HG03103 (cell line): Measurements from ENCODE around the gene DMPK.

Source experiments
- ATAC-seq: cut with Tn5 transposase; IDR thresholded peaks from one replicate; pipeline ENCODE4 v1.9.1; 2021; ENCODE audit warnings: low read depth; ENCODE audit not compliant: unreplicated experiment

Gene DMPK, protein sequence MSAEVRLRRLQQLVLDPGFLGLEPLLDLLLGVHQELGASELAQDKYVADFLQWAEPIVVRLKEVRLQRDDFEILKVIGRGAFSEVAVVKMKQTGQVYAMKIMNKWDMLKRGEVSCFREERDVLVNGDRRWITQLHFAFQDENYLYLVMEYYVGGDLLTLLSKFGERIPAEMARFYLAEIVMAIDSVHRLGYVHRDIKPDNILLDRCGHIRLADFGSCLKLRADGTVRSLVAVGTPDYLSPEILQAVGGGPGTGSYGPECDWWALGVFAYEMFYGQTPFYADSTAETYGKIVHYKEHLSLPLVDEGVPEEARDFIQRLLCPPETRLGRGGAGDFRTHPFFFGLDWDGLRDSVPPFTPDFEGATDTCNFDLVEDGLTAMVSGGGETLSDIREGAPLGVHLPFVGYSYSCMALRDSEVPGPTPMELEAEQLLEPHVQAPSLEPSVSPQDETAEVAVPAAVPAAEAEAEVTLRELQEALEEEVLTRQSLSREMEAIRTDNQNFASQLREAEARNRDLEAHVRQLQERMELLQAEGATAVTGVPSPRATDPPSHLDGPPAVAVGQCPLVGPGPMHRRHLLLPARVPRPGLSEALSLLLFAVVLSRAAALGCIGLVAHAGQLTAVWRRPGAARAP

DNA sequence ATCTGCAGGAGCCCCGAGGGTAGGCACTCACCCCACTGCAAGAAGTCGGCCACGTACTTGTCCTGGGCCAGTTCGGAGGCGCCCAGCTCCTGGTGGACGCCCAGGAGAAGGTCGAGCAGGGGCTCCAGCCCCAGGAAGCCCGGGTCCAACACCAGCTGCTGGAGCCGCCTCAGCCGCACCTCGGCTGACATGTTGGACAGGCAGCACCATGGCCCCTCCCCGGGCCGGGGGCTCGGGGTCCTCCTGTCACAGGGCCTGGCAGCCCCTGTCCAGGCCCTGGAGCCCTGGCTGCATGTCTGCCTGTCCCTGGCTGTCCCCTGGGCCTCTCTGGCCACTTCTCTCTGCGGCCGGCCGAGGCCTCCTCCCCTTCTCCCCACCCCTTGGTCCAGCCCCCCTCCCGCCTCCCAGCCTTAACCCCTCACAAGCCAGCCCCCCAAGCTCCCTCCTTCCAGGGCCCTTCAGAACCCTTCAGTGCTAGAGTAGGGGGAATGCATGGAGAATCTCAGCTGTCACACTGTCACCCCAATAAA lies at the start of gene DMPK:
TSS of gene DMPK (minus strand) at position 329 of the 530 bp plus-strand sequence. CDS start at position 191, 138 bp downstream.
- ATAC-seq, result no peak

DNA sequence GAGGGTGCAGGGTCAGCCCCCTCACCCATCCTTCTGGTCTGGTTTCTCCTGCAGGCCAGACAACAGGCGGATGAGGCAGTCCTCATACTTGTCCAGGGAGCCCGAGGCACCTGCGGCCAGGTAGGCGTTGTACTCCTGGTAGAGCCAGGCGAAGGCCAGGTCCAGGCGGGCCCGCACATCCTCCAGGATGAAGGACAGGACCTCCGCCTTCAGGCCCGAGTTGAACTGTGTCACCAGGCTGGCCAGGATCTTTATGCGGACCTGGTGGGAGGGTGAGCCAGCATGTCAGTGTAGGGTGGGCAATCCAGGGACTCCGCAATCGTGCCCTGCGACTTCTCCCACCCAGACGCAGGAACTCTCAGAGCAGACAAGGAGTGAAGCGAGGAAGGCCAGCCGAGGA lies 46.7 kb upstream of the DMPK start:
- ATAC-seq, result no peak

DNA sequence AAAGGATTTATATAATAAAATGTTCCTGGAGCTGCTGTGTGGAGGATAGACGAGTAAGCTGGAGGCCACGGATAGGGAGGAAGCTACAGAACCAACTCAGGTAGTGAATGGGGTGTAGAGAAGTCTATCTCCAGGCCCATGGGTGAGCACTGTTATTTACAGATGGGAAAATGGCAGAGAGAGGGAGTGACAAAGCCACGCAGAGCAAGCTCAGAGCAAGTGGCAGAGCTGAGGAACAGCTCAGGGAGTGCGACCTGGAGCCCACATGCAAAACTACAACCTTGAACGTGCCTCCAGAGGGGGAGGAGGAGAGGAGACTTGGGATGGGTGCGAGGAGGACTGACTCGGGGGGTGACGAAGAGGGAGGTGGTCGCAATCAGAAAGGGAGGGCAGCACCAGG lies 46.2 kb upstream of the DMPK start:
- no peak for ATAC-seq

DNA sequence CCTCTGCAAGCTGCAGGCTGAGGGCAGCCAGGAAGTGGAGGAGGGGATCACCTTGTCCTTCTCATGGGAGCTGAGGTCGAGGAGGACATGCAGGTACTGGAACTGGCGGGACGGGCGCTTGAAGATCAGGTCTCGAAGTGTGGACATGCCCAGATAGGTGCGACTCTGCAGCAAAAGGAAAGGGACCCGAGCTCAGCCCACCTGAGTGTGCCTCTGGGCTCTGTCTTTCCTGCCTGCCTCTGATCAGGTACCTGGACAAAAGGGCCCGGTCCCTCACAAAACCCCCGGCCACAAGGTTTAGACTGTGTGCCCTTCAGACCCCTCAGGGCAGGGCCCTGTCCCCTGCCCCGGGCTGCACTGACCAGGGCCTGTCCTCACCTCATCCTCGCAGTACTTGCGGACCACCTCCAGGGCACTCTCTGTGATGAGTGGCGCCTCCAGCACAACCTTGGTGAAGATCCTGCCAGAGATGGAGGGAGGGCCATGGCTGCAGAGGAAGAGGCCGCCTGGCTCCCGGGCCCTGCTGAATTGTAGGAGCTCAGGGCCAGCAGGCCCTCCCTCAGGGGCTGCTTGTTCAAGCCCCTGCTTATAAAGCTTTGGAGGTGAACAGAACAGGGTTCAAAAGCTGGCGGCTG lies 45.3 kb upstream of the DMPK start:
- no peak for ATAC-seq

DNA sequence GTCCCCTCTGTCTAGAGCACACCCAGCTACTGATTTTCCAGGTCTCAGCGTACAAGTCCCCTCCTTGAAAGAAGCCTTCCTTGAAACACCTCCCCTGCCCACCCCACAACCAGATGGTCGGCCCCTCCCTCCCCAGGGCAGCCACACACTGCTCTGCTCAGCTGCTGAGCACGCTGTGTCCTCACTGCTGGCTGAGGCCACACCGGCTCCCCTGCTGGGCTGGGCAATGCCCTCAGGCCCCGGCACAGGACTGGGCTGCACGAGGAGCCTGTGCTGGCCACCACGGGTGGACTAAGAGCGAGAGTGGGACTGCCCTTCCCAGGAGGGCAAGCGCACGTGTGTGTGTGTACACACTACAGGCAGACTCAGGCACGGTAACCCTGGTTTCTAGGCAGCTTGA lies 44.6 kb upstream of the DMPK start:
- ATAC-seq, result no peak

DNA sequence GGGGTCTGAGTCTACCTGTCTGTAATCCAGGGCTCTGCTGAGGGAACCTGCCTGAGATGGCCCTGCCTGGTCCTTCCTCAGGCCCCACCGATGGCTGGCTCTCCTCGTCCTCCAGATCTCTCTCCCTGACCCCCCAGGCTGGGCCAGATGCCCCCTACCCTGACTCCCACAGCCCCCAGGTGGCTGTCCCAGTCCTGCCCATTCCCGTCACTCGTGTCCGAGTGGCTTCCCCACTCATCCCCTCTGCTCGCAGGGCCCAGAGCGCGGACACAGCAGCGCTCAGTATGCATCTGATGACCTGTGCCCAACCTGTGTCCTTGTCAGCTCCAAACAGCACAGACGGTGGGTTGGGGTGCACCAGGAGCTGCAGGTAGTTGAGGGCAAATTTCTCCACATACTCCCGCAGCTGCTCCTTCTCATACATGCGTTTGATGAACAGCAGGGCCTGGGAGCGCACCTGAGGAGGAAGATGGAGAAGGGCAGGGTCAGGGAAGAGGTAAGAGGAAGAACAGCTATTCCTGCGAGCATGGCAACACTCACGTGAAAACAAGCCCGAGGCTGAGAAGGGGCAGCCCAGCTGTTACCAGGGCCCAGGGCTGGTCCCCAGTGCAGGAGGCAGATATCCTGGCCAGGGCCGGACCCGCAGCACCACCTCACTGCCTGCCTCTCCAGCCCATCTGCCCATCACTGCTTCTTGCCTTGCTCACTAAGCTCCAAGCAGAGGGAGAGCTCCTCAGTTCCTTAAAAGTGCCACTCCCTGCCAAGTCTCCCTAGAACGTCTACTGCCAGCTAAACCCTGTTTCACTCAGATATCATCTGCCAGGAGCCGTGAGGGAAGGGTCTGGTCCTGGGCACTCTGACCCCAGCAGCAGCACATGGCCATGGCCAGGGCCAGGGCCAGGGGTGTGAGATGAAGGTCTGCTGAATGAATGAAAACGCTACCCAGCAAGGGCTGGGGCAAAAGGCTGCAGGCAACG lies 43.9 kb upstream of the DMPK start:
- no peak for ATAC-seq

DNA sequence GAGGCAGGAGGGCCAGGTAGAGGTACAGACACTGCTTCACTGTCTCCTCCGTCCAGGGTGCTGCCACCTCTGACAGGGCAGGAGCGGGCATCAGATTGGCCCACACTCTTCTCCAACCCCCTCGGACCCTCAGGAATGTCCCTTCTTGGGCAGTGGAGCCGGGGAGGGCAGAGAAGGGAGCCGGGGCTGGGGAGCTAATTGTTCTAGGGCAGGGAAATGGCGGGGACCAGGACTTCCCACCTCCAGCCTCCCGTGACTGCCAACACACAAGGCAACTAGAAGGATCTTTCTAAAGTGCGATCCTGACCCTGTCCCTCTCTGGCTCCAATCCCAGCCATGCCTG lies 42.9 kb upstream of the DMPK start:
- no peak for ATAC-seq

DNA sequence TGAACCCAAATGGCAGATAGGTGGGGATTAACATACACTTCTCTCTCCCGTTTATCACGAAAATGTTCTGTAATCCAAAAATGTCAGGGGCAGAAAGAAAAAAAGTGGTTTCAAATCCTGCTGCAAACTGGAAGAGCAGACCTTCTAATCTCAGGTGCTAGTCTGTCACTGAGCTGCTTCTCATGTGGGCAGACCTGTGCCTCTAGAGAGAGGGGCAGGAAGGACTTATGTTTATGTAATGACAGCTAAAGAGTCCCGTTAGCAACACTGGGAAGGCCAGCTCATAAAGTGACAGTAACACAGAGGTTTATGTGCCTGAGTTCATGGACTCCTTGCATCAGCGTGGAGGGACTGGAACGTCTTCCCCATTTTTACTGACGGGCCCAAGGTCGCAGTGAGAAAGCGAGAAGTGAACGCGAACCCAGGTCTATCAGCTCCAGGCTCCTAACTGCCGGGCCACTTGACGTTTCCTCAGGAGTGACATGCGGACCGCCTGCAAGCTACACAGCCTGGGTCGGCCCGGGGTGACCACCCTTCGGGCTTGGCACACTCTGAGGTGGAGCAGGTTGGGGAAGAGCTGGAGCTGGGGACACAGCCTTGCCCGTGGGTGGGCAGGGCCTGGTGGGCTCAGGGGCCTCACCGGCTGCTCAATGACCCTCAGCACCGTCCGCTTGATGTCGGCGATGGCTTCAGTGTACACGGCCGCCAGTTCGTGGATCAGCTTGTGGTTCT lies 42.4 kb upstream of the DMPK start:
- ATAC-seq, result no peak

DNA sequence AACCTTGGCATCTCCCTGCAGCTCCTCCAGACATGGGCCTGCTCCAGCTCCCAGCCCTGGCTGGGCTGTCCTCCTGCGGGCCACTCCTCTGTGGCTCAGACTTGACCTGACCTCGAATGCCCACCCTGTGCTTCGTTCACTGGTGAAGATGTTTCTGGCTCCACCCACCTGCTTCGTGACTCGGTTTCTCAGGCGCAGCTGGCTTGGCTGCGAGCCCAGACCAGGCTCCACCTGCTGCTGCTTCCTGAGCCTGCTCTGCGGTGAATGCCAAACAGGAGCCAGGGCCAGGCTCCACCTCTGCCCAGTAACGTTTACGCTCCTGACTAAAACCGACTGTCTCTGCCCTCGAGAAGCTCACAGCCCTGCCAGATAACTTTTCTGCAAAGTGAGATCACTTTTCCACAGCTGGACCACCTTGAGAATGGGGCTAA lies 41.8 kb upstream of the DMPK start:
- no peak for ATAC-seq

DNA sequence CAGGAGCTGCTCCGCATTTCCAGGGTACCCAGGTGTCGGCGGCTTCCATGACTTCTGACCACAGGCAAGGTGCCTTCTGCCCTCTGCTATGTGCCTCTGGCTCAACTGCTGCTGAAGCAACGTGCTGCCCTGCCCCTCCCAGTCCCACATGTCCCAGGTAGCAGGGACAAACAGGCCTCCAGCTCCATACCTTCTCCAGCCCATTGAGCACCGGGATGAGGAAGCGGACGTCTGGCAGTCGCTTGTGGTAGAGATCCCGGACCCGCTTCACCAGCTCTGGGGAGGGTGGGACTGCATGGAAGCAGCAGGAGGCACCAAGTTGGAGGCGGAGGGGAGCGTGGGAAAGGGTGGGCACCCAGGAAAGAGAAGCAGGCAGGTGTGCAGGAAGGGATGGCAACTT lies 40.9 kb upstream of the DMPK start:
- no peak for ATAC-seq

DNA sequence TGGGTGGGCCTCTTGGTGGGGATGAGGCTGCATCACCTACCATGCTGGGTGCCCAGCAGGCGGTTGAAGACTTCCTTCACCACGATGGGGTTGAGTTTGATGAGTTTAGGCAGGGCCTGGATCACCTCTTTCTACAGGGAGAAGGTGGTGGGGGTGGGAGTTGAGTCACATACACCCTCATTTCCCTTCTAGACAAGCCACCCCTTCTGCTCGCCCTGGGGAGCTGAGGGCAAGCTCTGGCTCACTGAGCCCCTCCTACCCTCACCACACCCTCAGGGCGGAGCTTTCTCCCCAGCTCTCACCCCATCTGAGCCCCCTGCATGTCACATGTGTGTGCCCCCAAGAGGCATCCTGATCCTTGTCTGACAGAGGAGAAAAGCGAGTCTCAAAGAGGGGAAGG lies 40.4 kb upstream of the DMPK start:
- no peak for ATAC-seq

DNA sequence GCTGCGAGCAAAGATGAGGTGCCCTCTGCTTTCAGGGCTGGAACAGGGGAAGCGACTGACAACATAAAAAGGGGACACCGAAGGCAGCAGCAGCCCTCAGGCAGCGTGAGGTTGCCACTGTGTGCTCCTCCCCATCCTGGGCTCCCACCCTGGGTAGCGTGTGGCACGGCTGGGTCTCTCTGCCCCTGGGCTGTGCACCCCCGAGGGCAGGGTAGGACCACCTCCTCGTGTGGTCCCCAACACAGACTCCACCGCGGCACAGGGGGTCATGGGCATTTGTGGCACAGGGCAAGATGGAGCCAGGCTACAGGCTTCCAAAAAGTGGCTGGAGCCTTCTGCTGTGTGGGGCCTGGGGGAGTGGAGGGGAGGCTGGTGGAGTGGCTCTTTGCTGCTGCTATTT lies 39.3 kb upstream of the DMPK start:
- ATAC-seq, result no peak

DNA sequence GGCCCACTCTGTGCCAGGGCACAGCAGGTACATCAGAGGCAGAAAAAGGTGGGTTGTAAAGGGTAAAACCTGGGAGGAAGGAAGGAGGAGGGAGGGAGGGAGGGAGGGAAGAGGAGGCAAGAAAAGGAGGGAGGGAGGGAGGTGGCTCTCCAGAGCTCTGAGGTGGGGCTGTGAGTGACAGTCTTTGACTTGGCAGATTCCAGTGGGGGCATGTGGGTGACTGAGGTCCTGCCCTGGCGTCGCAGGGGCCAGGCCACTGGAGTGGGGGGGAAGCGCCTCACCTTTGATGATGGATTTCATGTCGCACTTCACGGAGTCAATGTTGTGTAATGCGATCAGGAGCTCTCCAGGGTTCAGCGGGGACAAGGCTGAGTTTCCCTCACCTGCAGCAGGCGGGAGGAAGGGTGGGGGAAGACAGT lies 38.8 kb upstream of the DMPK start:
- no peak for ATAC-seq

DNA sequence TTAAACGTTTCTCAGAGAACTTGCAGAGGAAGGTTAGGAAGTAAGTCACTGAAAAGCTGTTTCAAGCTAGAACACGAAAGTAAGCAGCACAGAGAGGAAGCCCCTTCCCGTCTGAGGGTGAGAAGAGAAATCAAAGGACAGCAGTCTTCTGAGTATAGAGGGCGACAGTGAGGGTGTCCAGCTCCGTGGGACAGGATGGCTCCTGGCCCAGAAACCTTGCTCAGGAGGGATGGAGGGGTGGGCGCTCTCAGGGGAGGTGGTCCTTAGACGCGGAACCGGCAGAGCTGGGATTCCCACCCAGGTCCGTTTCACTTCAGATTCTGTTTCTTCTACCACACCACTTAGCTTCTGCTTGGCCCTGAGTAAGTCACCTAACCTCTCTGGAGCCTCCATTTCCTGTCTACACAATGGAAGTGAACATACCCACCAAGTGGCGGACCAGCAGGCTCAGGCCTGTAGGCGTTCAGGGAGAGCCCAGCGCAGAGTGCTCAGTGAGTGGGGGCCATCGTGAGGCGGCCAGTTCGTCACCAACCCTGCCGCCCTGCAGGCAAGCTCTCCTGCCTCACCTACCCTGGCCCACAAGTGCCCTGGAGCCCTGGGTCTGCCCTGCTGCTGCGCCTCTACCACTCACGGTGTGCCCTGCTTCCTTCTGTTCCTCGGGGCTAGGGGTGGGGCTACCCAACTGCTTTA lies 38.3 kb upstream of the DMPK start:
- no peak for ATAC-seq

DNA sequence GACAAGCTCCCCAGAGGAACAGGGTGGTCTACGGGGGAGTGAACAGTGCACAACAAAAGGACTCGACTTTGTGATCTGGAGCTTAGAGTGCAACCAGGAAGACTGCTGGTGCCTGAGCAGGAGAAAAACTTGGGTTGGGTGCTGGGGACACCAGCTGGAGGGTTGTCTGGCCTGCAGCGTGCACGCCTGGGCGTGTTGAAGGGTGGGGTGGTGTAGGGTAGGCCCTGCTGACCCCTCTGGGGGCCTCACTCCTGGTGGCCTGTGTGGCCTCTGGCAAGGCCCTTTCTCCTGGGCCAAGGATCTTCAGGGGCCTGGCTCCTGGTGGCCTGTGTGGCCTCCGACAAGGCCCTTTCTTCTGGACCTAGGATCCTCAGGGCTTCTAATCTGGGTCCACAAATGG lies 37.5 kb upstream of the DMPK start:
- no peak for ATAC-seq

DNA sequence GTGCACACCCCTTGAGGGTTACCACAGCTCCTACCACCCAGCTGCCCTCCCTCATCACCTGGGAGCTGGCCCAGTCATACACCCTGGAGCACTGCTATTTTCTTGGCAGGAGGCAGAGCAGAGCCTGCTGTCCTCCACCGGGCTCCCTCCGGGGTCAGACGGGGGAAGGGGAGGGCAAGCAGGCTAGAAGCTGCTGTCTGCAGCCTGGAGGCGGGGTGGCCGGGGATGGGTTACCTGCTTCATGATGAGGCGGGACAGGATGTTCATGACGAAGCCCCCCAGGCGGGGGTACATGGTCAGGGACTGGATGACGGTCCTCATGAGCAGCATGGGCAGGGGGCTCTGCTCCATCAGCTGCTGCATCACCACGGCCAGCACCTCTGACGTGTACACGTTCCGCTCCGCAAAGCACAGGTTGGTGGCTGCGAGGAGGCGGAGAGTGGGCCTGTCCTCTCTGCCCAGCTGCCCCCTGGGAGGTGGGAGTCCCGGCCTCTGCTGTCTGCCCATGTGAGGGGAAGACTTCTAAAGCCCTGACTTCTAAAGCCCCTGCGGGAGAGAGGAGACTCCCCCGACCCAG lies 35.5 kb upstream of the DMPK start:
- no peak for ATAC-seq

DNA sequence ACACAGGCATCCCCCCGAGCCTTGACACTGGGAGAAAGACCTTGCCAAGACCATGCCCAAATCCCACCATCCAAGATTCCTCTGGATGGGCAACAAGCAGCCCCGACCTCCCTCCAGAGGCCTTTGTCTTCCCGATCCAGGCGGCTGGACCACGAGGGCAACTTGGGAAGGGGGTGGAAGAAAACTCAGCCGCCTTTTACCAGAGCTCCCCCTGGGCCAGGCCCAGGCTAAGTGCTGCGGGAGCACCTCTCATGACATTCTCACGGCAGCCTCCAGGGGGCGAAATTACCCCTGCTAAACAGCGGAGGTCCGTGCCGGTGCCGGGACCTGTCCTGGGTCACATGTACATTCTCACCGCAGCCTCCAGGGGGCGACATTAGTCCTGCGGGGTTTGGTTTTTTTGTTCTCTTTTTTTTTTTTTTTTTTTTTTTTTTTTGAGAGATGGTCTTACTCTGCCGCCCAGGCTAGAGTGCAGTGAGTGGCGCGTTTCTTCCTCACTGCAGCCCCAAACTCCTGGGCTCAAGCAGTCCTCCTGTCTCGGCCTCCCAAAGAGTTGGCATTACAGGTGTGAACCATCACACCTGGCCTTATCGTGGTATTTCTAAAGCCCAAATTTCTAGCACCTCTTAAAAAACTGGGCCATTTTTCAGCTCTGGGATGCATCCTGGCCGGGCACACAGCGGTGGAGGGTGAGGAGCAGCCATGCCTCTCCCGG lies 34.9 kb upstream of the DMPK start:
- ATAC-seq, result no peak
